GM18861 (cell line): ENCODE results near the gene SGPL1.
"Not testable (repeated sequence)": the region's sequence is repeated elsewhere in the genome, so short reads cannot be mapped to it uniquely, and the experiment has no call there.

Source experiments
- ATAC-seq: cut with Tn5 transposase; IDR thresholded peaks from one replicate; pipeline ENCODE4 v1.9.1; 2021; ENCODE audit not compliant: unreplicated experiment

SGPL1 gene

GRCh38 chr10:70917226-70917625, 101.5 kb downstream of the SGPL1 start:
- no peak for ATAC-seq

GRCh38 chr10:70917635-70918034, 101.9 kb downstream of the SGPL1 start:
- ATAC-seq: no peak

- ATAC-seq: no peak
These were observed 103.2 kb downstream of the SGPL1 start for GRCh38 chr10:70918851-70919530.

- not testable (repeated sequence) for ATAC-seq
These were observed 104.2 kb downstream of the SGPL1 start for GRCh38 chr10:70919906-70920305.

- ATAC-seq: no peak
These were observed 104.8 kb downstream of the SGPL1 start for GRCh38 chr10:70920519-70920918.

GRCh38 chr10:70921285-70921684, 105.5 kb downstream of the SGPL1 start:
- ATAC-seq: no peak

GRCh38 chr10:70923696-70924095, 107.9 kb downstream of the SGPL1 start:
- ATAC-seq: no peak

GRCh38 chr10:70925377-70926225, 109.9 kb downstream of the SGPL1 start:
- no peak for ATAC-seq

- no peak for ATAC-seq
These were observed 110.7 kb downstream of the SGPL1 start for GRCh38 chr10:70926226-70927000.

GRCh38 chr10:70927189-70927943, 111.6 kb downstream of the SGPL1 start:
- no peak for ATAC-seq

GRCh38 chr10:70928140-70928539, 112.4 kb downstream of the SGPL1 start:
- no peak for ATAC-seq

- ATAC-seq: no peak
These were observed 114.7 kb downstream of the SGPL1 start for GRCh38 chr10:70930263-70931000.
